ENCODE measurements around the gene DPYSL3.

- no peak for TF ChIP-seq CTCF (IDR thresholded peaks at IDR 0.05)
- TF ChIP-seq POLR2A (IDR thresholded peaks at IDR 0.05), result no peak
These were observed 41.8 kb upstream of the DPYSL3 start for GRCh38 chr5:147551677-147552076.

Measured in Peyer's patch (tissue), 4 donors.